AG09309 (cell line): ENCODE data around the gene CD70.
"Not testable (repeated sequence)": the region's sequence is repeated elsewhere in the genome, so short reads cannot be mapped to it uniquely, and the experiment has no call there.

Source experiments
- DNase-seq: peaks from one replicate; pipeline ENCODE4 v3.0.0-alpha.2; 2010; ENCODE audit warnings: low read depth
- H3K4me3 ChIP-seq: 2 replicates; pipeline ENCODE4 v1.5.1; 2011; ENCODE audit warnings: mild to moderate bottlenecking, low read depth, low read length, moderate library complexity; ENCODE audit not compliant: control insufficient read depth
- TF ChIP-seq, protein P1 (sequence below): IDR thresholded peaks from 2 replicates; pipeline ENCODE4 v1.5.1; 2011; ENCODE audit warnings: mild to moderate bottlenecking, low read depth, low read length, inconsistent platforms; ENCODE audit not compliant: insufficient read depth, control insufficient read depth; ENCODE audit errors: missing control alignments

Gene CD70

GRCh38 chr19:6604906-6605305 lies 14.0 kb upstream of the CD70 start:
- DNase-seq: no peak
- TF ChIP-seq, protein P1, sequence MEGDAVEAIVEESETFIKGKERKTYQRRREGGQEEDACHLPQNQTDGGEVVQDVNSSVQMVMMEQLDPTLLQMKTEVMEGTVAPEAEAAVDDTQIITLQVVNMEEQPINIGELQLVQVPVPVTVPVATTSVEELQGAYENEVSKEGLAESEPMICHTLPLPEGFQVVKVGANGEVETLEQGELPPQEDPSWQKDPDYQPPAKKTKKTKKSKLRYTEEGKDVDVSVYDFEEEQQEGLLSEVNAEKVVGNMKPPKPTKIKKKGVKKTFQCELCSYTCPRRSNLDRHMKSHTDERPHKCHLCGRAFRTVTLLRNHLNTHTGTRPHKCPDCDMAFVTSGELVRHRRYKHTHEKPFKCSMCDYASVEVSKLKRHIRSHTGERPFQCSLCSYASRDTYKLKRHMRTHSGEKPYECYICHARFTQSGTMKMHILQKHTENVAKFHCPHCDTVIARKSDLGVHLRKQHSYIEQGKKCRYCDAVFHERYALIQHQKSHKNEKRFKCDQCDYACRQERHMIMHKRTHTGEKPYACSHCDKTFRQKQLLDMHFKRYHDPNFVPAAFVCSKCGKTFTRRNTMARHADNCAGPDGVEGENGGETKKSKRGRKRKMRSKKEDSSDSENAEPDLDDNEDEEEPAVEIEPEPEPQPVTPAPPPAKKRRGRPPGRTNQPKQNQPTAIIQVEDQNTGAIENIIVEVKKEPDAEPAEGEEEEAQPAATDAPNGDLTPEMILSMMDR: no peak
- H3K4me3 ChIP-seq: no peak overlapping the region

DNA sequence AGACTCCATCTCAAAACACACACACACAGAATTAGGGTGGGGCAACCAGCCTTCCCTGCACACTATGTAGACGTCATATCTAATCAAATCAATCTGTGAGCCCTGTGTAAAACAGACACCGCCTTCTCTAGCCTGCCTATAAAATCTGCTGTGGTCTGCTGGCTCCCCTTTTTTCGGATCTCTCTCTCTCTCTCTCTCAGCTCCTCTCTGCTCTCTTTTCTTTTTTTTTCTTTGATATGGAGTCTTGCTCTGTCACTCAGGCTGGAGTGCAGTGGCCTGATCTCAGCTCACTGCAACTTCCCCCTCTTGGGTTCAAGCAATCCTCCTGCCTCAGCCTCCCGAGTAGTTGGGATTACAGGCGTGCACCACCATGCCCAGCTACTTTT lies 11.8 kb upstream of the CD70 start:
- no peak overlapping the region for H3K4me3 ChIP-seq
- peak; percentile 21 for DNase-seq
- TF ChIP-seq, protein P1: no peak

- not testable (repeated sequence) for DNase-seq, H3K4me3 ChIP-seq
Observed at GRCh38 chr19:6601537-6602052, 10.6 kb upstream of the CD70 start.

DNA sequence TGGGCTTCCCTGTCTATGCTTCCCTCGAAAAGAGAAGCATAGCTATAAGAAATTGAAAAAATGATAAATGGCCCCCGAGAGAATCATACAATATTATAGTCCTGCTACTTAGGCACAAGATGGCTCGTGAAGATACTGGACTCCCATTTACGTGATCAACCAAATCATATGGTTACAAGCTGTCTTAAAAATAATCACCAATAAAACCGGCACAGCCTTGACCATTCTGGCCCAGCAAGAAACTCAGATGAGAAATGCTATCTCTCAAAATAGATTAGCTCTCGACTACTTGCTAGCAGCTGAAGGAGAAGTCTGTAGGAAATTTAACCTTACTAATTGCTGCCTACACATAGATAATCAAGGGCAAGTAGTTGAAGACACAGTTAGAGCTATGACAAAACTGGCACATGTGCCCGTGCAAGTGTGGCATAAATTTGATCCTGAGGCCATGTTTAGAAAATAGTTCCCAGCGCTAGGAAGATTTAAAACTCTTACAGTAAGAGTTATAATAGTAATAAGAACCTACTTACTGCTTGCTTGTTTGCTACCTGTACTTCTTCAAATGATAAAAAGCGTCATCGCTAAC lies 10.1 kb upstream of the CD70 start:
- not testable (repeated sequence) for DNase-seq, H3K4me3 ChIP-seq

GRCh38 chr19:6599866-6600454 lies 9.0 kb upstream of the CD70 start:
- no peak overlapping the region for H3K4me3 ChIP-seq
- TF ChIP-seq, protein P1: no peak
- no peak for DNase-seq

DNA sequence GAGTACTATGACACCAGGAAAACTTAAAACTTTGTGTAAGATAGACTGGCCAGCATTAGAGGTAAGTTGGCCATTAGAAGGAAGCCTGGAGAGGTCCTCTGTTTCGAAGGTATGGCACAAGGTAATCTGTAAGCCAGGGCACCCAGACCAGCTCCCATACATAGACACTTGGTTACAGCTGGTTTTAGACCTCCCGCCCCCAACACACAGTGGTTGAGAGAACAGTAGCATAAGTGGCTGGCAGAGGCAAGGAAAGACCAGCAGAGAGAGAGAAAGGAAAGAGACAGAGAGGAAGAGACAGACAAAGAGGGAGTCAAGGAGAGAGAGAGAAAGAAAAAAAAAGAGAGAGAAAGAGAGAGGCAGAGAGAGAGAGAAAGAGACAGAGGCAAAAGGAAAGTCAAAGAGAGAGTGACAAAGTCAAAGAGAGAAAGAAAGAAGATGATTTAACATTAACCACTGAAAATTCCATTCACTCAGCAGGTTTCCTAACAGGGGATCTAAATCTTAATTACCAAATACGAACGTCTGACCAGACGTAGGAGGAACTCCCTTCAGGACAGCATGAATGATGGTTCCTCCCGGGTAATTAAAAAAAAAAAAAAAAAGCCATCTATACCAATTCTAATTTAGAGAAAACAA lies 7.4 kb upstream of the CD70 start:
- not testable (repeated sequence) for DNase-seq, H3K4me3 ChIP-seq

DNA sequence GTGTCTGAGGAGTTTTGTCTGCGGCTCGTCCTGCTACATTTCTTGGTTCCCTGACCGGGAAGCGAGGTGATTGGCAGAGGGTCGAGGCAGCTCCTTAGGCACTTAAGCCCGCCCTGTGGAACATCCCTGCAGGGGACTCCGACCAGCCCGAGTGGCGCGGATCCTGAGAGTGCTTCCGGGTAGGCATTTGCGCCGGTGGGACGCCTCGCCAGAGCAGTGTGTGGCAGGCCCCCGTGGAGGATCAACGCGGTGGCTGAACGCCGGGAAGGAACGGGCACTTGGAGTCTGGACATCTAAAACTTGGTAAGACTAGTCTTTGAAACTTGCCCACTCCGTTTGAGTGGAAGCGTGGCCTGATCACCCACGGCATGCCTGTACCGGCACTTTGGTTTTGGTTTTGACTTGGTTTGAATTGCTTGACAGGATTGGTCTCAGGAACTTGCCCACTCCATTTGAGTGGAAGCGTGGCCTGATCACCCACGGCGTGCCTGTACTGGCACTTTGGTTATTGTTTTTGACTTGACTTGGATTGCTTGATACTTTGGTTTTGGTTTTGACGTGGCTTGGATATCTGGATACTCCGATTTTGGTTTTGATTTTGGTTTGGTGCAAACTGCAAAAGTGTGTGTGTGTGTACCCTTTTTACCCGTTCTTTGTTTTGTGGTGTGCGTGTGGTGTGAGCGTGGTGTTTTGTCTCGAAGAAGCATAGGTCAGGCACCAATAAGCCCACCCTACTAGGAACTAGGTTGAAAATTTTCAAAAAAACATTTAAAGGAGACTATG lies 6.7 kb upstream of the CD70 start:
- DNase-seq, H3K4me3 ChIP-seq: not testable (repeated sequence)

- DNase-seq: no peak
- H3K4me3 ChIP-seq: no peak overlapping the region
- TF ChIP-seq, protein P1: no peak
Observed at GRCh38 chr19:6596621-6597020, 5.7 kb upstream of the CD70 start.
